Cardiac septum (tissue), 1 donor: ENCODE data around the gene ZNF407. TPM values are rescaled to one million over a fixed set of nuclear protein-coding genes. Genes with fewer than 3 reads are reported as not detected.
"Not testable (repeated sequence)": the region's sequence is repeated elsewhere in the genome, so short reads cannot be mapped to it uniquely, and the experiment has no call there.

Experiments
- DNase-seq: peaks from one replicate; pipeline ENCODE4 v3.0.0-alpha.2; 2020; ENCODE audit warnings: low spot score
- intact Hi-C: fragments of 100-400 bp; cut with DNase I; formaldehyde crosslinking; loops from one replicate; pipeline ENCODE4 v1.14.0; 2022
- long read RNA-seq: library from polyadenylated mRNA; unstranded; transcript quantifications from one replicate; pipeline ENCODE4 v2.0.0, GENCODE V29; 2021
- total RNA-seq: library from RNA; stranded (reverse); fragmentation: NEBNext Ultra II Directional; extraction: Animal tissue kit (Norgen Biotek cat#: 25700); gene quantifications from one replicate; pipeline ENCODE4 v1.2.1, GENCODE V29; 2021
- donor health status: DM: no; HTN: no; CAD: no.

The ZNF407 gene
- 14.1 TPM for total RNA-seq
- long read RNA-seq, full-length matches to known transcripts: 4 of 10 reads
- long read RNA-seq, partial matches to known transcripts: 1 of 10 reads
- long read RNA-seq, other reads (novel, unspliced or antisense): 5 of 10 reads

GRCh38 chr18:74597662-74598349, at the start of gene ZNF407:
ZNF407 (plus strand) TSS chr18:74597870; CDS start chr18:74631020, 33,150 bp downstream.
- peak; percentile 93 for DNase-seq
- intact Hi-C loops: loop anchor here (2.0 kb wide), 1 partner anchor 103 kb away; no protein-coding TSS in a partner anchor

GRCh38 chr18:74549591-74550104, 48.0 kb upstream of the ZNF407 start:
- intact Hi-C loops: no loop called here
- no peak for DNase-seq

DNA sequence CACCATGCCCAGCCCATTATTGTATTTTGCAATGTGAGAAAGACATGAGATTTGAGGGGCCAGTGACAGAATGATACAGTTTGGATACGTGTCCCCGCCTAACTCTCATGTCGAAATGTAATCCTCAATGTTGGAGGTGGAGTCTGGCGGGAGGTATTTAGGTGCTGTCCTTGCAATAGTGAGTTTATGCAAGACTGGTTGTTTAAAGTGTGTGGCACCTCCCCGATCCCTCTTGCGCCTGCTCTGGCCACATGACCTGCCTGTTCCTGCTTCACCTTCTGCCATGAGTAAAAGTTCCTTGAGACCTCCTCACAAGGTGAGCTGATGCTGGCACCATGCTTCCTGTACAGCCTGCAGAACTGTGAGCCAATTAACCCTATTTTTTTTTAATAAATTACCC, 46.8 kb upstream of the ZNF407 start:
- intact Hi-C loops: no loop called here
- no peak for DNase-seq

- no peak for DNase-seq
- intact Hi-C loops: no loop called here
These were observed 46.2 kb upstream of the ZNF407 start for GRCh38 chr18:74551452-74551851.

GRCh38 chr18:74551936-74552555, 45.6 kb upstream of the ZNF407 start:
- intact Hi-C loops: loop anchor here (1.0 kb wide), 1 partner anchor 199 kb away; no protein-coding TSS in a partner anchor
- DNase-seq: peak; percentile 84

- intact Hi-C loops: no loop called here
- DNase-seq: no peak
These were observed 41.5 kb upstream of the ZNF407 start for GRCh38 chr18:74556126-74556525.

- no peak for DNase-seq
- intact Hi-C loops: no loop called here
These were observed 39.6 kb upstream of the ZNF407 start for GRCh38 chr18:74558096-74558495.

- DNase-seq: no peak
- intact Hi-C loops: no loop called here
These were observed 35.4 kb upstream of the ZNF407 start for GRCh38 chr18:74562131-74562730.

GRCh38 chr18:74562775-74563174, 34.9 kb upstream of the ZNF407 start:
- no peak for DNase-seq
- intact Hi-C loops: no loop called here

DNA sequence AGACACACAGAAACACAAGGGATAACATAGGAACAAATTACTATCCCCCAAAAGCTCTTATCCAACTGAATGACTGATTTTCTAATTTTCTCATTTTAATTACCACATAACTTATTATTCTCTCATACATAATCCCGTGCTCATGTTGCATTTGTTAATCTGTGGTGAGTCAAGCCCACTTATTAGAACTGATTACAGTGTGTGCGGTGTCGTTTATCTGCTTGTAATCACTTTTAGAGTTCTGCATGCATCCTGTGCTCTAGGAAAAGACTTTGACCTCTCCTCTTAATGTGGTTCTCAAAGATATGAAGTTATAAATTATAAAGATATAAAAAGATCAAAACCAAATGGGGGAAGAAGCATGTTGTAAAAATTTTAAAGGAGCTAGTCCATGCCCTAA, 33.7 kb upstream of the ZNF407 start:
- intact Hi-C loops: no loop called here

GRCh38 chr18:74565164-74565563, 32.5 kb upstream of the ZNF407 start:
- intact Hi-C loops, DNase-seq: not testable (repeated sequence)

More for the DNA sequence above, 33.7 kb upstream of the ZNF407 start:
- no peak for DNase-seq

- intact Hi-C loops, DNase-seq: not testable (repeated sequence)
These were observed 31.7 kb upstream of the ZNF407 start for GRCh38 chr18:74565993-74566392.

- no peak for DNase-seq
- intact Hi-C loops: no loop called here
These were observed 29.8 kb upstream of the ZNF407 start for GRCh38 chr18:74567822-74568221.

DNA sequence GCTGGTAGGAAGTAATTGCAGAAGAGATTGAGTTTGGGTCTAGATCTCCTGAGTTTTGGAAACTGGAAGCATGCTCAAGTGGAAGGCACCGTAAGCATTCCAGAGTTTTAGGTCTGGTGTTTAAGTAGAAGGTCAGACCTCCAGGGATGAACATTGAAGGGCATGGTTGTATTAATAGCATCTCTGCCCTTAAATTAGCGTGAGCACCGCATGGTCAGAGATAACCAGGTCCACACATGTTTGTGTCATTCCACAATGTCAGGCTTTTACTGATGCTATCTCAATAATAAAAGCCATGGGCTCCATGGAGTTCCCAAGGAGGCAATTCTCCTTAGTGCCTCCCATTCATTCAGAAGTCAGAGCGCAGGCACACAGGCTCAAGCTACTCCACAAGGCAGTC, 28.3 kb upstream of the ZNF407 start:
- intact Hi-C loops: no loop called here
- no peak for DNase-seq

GRCh38 chr18:74570266-74570665, 27.4 kb upstream of the ZNF407 start:
- DNase-seq: no peak
- intact Hi-C loops: no loop called here

DNA sequence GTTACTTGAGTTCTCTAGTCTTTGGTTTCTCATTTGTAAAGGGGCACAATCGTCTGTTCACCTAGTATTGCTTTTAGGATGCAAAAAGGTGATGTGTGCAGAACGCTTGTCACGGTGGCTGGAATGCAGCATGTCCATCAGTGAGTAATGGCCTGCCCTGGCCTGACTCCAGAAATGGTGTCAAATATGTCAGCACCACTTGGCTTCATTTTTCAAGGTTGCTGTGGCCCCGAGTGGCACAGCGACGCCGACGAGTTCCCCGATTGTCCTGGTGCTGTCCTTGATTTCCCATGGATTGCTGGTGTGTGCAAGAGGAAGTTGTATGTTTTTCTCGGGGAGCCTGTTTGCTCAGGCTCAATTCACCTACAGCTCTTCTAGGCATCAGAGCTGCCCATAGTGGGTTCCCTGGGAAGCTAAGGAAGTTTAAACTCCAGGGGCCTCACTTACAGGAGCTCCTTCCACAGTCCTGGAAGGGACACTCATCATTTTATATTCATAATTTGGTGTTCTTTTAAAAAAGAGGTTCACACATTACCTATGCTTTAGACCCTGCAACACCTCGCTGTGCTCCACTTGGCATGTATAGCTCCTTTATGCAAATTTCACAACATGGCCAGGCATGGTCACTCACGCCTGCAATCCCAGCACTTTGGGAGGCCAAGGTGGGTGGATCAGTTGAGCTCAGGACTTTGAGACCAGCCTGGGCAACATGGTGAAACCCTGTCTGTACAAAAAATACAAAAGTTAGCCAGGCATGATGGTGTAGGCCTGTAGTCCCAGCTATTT, 25.6 kb upstream of the ZNF407 start:
- DNase-seq: no peak
- intact Hi-C loops: no loop called here

DNA sequence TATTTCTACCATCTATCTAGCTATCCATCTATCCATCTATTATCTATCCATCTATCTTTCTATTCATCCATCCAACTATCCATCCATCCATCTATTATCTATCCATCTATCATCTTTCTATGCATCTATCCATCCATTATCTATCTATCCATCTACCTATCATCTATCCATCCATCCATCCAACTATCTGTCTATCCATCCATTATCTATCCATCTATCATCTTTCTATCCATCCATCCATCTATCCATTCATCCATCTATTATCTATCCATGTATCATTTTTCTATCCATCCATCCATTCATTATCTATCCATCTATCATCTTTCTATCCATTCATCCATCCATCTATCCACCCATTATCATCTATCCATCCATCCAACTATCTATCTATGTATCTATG, 24.6 kb upstream of the ZNF407 start:
- intact Hi-C loops: no loop called here
- DNase-seq: no peak

DNA sequence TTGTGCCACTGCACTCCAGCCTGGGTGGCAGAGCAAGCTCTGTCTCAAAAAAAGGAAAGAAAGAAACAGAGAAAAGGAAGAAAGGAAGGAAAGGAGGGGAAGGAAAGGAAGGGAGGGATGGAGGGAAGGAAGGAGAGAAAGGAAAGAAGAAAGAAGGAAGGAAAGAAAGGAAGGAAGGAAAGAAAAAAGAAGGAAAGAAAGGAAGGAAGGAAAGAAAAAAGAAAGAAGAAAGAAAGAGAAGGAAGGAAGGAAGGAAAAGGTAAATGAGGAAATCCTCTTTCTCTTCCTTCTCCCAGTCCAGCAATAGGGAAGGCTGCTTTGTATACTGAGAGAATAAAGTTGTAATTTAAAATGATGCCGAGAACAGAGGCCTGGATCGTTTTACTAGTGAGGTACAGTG, 22.8 kb upstream of the ZNF407 start:
- no peak for DNase-seq
- intact Hi-C loops: no loop called here

DNA sequence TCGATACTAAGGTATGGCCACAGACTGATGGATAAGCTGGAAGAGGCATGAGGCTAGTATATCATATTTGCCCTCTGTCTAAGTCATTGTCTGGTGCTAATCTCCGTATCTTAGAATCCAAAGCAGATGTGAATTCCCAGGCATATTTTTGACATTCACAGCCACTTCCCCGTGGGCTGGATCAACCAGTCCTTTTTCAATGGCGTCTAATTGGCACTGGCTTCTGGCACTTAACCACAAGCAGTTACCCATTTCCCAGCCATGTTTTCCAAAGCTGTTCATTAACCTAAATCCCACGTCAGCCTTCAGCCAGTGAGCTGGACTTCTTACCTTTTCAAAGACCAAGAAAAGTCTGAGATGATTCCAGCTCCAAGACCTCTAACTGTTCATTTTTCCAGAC, 20.7 kb upstream of the ZNF407 start:
- intact Hi-C loops: no loop called here
- DNase-seq: no peak
